NCI-H2029 (cell line): ENCODE results near the gene MKLN1.

Experiments
- DNase-seq: peaks from one replicate; lab custom pipeline; 2025; lab: John Stamatoyannopoulos, UW

Gene MKLN1

DNA sequence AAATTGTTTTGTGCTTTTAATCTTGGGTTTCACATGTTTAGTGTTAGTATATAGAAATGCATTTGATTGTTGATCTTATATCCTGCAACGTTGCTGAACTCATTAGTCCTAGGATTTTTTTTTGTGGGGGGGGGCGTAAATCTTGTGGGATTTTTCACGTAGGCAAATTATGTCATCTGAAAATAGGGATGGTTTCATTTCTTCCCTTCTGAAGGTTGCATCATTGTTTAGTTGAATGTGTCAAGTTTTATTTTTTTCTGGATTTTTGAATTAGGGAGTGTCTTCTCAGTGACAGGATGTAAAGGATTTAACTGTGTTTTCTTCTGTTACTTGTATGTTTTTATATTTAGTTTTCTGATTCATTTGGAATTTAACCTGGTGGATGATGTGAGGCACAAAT, 26.7 kb downstream of the MKLN1 start:
- no peak for DNase-seq

DNA sequence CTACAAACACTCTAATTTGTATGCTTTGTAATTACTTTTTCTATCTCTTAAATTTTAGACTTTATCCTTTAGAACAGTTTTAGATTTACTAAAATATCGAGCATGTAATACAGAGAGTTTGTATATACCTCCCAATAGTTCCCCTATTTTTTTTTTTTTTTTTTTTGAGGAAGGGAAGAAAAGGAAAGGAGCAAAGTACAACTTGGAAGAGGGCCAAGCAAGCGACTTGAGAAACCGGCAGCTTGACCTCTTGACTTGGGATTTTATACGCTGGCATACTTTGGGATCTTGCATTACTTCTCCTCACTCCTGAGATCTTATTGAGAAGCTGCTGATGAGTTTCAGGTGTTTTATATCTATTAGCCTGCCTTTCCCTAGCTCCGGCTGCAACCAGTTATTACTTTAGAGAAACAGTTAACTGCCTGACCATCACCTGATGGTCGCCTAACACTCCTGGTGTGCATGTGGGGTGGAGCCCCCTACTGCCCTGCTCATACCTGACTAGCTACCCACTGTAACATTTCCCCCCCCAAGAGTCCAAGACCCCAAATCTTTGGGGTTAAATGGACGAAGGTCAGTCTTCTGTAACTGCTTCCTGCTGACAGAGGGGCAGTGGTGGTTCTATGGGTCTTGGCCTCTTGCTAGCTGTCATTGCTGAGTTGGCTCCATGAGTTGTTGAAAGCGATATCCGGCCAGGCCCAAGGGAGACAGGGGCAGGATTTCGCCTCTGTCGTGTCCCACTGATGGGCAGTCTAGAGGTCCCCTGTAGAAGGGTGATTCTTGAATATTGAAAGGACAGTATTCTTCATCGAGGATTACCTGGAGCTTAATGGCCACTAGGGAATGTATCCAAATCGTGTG, 28.5 kb downstream of the MKLN1 start:
- no peak for DNase-seq

DNA sequence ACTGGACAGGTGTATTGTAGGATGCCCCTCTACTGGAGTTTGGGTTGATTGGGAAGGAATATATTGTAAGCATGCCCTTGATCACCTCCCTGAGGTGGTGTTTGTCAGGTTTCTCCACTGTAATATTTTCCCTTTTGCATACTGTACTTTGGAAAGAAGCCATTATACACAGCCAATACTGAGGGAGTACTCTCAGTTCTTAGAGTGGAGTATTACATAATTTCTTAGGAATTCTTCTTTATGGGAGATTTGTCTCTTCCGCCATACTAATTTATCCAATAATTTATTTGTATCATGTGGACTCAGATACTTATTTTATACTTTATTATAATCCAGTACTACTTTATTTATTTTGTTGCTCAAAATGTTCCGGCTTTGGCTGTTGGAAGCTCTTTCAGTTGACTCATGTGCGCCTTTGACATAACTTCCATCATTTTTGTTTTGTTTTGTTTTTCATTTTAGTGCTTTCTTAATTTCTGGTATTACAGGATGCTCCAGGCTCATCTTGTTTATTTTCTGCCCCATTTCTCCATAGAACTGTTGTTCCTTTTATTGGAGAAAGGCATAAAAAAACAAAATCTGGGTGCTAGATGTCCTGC, 29.7 kb downstream of the MKLN1 start:
- no peak for DNase-seq

DNA sequence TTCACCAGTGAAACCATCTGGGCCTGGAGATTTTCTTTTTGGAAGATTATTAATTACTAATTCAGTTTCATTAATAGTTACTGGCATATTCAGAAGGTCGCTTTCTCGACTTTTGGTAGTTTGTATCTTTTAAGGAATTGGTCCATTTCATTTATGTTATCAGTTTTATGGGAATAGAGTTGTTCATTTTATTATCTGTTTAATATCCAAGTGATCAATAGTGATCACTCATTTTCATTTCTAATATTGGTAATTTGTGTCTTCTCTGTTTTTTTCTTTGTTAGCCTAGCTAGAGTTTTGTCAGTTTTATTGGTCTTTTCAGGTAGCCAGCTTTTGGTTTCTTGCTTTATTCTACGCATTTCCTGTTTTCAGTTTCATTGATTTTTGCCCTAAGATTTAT, 31.0 kb downstream of the MKLN1 start:
- DNase-seq = no peak

DNA sequence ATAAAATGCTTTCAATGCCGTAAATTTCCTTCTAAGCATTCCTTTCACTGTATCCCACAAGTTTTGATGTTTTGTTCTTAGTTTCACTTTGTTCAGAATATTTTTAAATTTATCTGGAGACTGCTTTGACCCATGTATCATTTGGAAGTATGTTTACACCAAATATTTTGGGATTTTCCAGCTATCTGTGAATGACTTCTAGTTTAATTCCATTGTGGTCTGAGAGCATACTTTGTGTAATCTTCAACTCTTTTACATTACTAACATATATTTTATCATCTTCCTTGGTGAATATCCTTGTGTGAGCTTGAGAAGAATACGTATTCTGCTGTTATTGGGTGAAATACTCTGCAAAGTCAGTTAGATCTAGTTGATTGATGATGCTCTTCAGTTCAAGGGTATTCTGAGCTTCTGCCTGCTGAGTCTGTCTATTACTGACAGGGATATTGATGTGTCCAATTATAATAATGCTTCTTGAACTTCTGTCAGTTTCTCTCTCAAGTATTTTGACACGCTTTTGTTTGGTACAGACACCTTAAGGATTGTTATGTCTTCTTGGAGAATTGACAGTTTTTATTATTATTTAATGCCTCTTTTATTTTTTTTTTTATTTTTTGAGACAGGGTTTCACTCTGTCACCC, 31.6 kb downstream of the MKLN1 start:
- no peak for DNase-seq

DNA sequence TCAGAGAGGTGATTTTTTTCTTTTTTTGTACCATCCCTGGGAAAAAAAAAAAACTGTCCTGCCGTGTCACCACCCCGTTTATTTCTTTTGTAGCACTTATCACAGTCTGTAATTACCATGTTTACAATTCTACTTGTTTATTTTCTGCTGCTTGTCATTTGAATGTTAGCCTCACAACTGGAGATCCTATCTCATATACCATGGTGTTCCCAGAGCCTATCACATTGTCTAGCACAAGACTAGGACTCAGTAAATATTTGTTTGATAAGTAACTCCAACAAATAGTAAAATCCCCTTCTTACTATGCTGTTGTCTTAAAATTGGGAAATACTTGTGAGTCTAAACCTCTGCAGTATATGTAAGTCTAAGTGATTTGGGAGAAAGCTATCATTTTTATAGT, 36.0 kb downstream of the MKLN1 start:
- no peak for DNase-seq

DNA sequence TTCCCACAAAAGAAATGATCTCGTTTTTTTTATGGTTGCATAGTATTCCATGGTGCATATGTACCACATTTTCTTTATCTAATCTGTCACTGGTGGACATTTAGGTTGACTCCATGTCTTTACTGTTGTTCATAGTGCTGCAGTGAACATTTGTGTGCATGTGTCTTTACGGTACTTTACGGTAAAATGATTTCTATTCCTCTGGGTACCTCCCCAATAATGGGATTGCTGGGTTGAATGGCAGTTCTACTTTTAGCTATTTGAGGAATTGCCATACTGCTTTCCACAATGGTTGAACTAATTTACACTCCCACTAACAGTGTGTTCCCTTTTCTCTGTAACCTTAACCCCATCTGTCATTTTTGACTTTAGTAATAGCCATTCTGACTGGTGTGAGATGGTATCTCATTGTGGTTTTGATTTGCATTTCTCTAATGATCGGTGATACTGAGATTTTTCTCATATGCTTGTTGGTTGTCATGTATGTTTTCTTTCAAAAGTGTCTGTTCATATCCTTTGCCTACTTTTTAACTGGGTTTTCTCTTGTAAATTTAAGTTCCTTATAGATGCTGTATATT, 37.2 kb downstream of the MKLN1 start:
- DNase-seq = no peak

DNA sequence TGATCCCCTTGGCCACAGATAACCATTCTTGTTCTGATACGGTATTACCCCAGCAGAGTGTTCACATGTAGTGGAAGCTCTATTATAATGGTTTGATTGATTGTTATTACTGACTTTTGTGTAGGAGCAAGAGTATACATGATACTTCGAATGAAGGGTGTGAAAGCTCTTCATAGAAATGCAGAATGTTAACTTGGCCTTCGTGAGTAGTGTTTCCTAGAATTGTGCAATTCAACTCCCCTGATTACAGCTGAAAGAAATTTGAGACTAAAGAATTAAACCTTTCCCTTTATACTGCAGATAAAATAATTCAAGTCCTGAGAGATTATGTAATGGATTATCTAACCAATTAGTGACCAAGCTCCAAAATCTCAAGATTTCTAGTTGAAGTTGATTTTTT, 38.2 kb downstream of the MKLN1 start:
- DNase-seq = no peak

DNA sequence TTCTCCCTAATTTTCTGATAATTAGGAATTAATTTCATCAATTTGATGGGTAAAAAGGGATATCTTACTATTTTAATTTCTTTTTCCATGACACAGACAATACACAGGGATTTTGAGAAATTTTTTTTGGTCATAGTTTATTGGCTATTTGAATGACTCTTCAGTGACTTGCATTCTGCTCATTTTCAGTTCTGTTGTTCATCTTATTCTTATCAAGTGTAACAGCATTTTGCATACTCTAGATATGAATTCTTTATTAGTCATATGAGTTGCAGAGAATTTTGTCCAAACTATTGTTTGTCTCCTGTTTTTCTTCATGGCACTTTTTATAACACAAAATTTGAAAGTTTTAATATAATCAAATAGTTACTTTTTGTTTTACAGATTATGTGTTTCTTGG, 41.7 kb downstream of the MKLN1 start:
- DNase-seq = no peak

DNA sequence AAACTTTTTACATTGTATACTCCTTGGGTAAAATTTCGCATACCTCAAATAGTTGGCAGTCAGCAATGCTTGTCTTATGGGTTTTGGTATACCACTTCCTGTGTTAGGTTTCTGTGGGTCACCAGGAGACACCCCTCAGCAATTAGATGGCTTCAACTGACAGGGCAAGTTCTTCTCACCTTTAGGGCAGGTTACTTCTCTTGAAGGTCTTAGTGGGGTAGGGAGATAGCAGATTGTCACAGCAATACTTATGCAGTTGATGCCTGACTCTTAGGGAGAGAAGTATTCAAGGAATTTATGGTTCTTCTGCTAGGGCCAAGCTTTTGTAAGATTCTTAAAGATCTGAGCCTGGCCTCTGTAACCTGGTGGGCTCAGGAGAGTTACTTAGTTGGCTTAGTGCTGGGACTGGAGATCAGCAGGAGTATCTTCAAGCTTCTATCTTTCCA, 42.9 kb downstream of the MKLN1 start:
- DNase-seq = no peak

DNA sequence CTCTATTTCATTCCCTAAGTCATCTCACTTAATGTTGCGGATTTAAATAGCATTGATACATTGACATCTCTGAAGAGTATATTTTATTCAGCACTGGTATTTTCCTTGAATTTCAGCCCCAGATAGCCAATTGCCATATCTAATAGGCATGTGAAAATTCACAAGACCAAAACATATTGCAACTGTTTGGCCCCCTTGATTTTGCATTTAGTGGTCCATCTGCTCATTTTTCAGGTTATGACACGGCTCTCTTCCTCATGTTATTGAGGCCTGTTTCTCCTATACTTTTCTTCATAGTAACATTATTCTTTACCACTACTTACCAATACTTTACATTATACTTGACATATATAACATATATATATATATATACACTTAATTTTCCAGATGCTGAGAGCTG, 43.7 kb downstream of the MKLN1 start:
- no peak for DNase-seq

DNA sequence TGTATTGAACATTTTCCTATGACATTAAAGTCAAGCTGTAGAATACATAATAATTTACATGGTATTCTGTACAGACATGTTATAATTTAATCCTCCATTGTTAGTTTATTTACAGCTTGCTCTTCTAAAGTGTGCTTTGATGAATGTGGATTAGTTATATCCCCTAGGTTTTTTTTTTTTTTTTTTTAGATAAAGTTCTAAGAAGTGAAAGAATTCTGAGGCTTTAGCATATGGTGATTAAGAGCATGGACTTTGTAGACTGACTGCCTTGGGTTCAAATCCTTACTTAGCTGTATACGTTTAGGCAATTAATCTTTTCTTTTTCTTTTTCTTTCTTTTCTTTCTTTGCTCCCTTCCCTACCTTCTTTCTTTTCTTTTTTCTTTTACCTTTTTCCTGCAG, 44.9 kb downstream of the MKLN1 start:
- no peak for DNase-seq

DNA sequence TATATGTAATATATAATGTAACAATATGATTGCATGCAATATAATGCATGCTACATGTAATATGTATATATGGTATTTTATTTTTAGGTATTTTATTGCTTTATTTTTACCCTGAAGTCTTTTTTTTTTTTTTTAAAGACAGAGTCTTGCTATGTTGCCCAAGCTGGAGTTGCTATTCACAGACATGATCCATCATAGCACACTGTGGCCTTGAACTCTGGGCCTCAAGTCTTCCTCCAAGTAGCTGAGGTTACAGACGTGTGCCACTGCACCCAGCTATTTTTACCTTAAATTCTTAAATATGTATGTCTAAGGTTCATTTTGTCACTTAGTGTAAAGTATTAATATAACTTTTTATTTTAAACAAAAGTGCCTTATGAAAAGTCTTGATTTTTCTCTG, 47.1 kb downstream of the MKLN1 start:
- DNase-seq = no peak

DNA sequence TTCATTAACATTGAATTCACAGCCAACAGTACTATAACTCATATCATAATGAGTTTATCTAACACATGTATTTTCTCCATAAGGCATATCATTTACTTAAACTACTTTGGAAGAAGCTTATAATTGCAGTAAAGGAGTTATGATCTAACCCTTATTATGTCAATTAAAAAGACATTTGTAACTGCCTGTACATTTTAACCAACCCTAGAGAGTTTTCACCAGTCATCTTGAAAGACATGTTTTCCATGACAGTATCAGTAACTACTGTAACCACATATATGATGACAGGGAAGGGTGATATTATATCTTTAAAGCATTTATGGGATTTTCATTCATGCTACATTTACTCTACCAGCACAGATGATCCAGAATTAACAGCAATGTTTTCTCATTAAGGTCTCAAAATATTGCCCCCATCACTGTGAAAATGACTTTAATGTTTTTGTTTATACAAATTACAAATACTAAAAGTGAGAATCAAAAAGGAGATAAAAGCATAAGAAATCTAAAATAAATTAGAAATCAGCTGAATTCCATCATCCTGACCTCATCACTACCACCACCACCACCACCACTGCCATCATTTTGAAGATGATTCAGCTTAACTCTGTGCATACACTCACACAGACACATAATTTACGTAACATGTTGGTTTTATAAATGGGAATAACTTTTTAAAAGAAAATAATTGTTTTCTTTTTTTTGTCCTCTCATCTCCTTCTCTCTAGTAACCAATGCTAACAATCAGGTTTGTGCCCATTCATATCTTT, 53.6 kb downstream of the MKLN1 start:
- no peak for DNase-seq

DNA sequence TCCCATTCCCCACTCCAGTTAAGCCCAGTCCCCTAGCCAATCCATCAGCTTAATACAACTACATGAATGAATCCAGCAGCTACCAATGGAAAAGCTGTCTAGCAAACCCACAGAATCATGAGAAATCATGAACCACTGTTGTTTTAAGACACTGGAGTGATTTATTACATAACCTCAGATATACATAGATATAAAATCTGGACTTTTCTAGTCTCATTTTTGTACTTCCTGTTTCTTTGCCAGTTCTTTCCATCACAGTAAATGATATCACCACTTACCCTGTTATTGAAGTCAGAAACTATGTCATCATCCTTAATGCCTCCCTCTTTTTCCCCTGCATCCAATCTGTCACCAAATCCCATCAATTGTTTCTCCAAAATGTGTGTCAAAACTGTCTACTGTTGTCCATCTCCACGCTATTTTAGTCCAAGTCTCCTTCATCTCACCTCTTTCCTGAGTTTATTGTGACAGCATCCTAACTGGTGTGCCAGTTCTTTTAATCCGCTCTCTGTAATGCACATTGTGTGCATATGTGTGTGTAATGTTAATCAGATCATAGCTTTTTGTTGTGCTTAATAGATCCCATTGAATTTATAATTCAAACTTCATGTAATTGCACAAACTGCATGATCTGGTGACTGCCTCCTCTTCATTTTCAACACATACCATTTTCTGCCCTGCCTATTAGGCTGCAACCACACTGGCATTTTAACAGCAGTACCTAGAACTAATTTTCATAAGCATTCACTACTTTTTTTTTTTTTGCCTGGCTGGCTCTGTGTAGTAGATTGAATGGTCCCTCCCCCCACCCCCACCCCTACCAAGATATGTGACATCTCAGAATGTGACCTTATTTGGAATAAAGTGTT, 56.0 kb downstream of the MKLN1 start:
- no peak for DNase-seq

DNA sequence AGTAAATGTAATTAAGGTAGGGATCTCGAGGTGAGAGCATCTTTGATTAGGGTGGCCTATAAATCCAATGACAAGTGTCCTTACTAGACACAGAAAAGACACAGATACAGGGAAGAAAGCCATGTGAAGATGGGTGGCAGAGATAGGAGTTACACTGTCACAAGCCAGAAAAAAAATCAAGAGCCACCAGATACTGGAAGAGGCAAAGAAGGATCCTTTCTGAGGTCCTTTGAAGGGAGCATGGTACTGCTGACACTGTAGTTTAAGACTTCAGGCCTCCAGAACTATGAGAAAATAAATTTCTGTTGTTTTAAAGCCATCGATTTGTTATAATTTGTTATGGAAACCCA, 56.6 kb downstream of the MKLN1 start:
- DNase-seq = no peak

DNA sequence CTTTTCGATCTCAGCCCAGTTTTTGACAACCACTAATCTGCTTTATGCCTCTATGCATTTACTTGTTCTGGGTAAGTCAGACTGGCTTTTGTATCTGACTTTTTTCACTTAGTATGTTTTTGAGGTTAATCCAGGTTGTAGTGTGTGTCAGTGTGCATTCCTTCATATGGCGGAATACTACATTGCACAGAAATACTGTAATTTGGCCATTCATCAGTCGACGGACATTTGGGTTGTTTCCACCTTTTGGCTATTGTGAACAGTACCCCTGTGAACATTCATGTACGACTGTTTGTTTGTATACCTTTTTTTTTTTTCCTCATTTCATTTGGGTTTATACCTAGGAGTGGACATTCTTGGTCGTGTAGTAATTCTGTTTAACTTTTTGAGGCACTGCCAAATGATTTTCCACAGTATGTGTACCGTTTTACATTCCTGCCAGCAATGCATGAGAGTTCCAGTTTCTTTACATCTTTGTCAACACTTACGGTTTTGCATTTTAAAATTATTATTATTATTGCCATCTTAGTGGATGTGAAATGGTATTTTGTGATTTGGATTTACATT, 57.4 kb downstream of the MKLN1 start:
- no peak for DNase-seq

DNA sequence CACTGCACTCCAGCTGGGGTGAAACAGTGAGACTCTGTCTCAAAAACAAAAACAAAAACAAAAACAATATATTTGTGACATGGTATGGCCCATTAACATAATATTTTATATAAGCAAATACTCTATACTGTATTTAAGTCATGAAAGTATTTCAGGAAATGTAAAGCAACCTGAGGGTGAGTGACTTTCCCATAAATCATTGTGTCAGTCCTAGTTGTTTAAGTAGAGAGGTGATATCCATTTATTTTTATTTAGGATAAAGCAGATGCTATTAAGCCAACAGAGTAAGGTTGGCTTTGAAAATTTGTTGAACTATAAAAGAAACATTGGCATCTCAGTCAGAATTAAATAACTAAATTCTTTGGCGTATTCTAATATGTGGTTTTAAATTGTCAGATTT, 60.5 kb downstream of the MKLN1 start:
- DNase-seq = no peak

DNA sequence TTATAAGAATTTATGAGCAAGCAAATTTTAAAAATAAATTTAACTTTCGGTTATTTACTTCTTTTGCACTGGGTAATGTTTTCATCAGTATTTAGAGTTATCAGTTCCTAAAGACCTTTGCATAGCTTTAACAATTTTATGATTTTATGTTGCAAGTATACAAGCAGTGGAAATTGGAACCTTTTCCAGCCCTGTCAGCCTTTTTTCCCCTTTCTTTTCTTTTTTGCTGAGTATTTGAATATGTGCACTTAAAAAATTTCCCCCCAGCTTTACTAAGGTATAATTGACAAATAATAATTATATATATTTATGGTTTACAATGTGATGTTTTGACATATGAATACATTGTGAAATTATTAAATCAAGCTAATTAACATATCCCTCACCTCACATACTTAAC, 62.6 kb downstream of the MKLN1 start:
- DNase-seq = no peak

DNA sequence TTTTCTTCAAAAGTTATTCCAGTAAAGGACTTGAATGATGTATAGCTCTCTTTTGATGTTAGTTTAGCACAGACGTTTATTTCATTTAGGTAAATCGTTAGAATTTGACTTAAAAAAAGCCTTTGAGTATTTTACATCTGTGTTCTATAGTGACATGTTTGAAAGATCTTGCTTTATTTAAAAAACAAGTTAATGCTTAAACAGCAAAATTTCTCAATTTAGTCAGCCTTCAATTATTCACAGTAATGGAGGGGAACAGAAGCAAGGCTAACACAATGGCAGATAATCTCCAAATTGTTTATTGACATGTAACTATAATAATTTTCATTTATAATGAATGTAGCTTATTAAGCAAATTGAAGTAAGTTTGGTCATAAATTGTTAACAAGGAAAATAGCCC, 63.5 kb downstream of the MKLN1 start:
- no peak for DNase-seq

DNA sequence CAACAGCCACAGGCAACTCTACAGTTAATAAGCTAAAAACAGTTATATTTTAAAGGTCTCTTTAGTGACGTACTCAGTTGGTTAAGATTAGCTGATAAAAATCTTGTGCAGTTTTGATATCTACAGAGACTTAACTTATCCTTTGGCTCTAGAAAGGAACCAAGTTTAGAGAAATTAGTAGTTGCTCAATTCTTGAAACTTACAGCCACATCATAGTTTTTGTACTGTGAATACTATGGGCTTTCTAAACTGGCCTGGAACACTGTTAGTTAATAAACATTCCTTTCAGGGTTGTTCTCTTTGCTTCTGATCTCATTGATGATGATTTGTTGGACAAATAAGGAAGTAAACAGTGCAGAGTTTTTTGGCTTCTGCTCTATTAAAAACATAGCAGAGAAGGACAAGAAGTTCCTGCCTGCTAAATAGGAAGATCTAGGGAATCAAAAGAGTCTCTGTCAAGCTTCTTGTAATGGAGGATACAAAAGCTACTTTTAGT, 73.1 kb downstream of the MKLN1 start:
- DNase-seq = peak; percentile 1
